CD4-positive, alpha-beta T cell treated with Interleukin-17A for 1 hour (primary cell): Measurements from ENCODE around the gene CD14.
A peak's percentile ranks its signal among the peaks of the same experiment; 100 is the strongest.
"Not testable (repeated sequence)": the region's sequence is repeated elsewhere in the genome, so short reads cannot be mapped to it uniquely, and the experiment has no call there.

ENCODE experiments used
- DNase-seq: peaks from one replicate; pipeline ENCODE4 v3.0.0-alpha.2; 2020

CD14 gene

DNA sequence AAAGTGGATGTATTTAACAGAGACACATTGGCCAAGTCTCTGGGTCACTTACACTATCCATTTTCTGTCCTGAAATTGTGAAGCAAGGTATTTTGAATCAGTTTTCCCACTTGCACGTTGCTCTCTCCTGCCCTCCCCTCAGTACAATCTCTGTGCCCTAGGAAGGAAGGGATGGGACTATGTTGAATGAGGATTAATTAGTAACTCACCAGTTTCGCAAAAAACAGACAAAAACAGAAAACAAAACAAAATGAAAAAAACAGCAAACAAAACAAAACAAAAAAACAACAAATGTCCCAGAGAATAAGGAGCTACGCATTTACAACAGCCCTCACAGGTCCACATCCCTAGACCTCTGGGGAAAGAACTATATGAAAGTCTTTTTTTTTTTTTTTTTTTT is 1.1 kb upstream of the CD14 start:
- no peak for DNase-seq

DNA sequence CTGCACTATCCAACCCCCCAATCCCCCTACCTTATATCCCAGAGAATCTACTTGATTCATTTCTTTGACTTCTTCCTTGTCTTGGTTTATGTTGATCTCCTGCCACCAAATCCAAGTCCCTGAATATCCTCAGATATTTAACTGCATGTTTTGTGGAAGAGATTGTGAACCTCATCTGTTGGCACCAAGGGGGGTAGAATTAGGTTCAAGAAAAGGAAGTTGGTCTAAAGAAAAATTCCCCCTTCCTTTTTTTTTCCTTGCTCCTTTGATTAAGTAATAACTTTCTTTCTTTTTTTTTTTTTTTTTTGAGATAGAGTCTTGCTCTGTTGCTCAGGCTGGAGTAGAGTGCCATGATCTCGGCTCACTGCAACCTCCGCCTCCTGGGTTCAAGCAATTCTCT is 526 bp upstream of the CD14 start:
- no peak for DNase-seq

DNA sequence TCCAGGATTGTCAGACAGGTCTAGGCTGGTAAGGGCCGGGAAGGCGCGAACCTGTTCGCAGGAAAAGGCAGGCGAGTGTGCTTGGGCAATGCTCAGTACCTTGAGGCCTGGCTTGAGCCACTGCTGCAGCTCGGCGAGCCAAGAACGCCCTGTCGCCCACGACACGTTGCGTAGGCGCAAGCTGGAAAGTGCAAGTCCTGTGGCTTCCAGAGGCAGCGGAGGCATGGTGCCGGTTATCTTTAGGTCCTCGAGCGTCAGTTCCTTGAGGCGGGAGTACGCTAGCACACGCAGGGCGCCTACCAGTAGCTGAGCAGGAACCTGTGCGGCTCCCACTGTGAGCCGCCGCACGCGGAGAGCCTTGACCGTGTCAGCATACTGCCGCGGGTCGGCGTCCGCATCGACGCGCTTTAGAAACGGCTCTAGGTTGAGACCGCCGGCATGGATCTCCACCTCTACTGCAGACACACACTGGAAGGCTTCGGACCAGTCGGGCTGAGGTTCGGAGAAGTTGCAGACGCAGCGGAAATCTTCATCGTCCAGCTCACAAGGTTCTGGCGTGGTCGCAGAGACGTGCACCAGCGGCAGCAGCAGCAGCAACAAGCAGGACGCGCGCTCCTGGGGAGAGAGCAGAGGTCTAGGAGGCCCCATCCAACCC is 482 bp downstream of the CD14 start:
- peak; percentile 58 for DNase-seq

DNA sequence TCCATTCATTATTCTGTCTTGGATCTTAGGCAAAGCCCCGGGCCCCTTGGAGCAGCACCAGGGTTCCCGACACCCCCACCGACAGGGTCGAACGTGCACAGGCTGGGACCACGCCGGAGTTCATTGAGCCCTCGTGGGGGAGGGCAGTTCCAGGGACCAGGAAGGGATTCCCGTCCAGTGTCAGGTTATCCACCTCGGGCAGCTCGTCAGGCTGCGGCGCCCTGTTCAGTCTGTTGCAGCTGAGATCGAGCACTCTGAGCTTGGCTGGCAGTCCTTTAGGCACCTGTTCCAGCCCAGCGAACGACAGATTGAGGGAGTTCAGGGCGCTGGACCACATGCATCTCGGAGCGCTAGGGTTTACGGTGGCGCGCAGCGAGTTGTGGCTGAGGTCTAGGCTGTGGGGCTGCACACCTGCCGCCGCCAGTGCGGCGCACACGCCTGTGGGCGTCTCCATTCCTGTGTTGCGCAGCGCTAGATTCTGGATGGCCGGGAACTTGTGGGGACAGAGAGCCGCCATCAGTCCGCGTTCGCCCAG is 1.1 kb downstream of the CD14 start:
- DNase-seq: peak; percentile 31

DNA sequence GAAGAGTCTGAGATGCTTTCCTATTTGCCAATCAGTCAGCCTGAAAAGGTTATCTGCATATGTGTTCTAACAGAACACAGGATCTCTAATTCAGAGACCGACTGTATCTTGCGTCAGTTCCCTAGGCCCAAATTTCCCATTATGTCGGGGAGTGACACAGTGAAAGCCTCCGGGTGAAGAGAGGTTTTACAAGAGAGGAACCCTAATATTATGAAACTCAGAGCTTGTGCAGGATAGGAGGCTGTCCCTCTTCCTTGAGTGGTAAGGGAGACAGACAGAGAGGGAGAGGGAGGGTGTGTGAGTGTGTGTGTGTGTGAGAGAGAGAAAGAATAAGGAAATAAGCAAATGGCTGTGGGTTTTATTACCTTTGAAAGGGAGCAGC is 1.9 kb downstream of the CD14 start:
- DNase-seq: no peak

DNA sequence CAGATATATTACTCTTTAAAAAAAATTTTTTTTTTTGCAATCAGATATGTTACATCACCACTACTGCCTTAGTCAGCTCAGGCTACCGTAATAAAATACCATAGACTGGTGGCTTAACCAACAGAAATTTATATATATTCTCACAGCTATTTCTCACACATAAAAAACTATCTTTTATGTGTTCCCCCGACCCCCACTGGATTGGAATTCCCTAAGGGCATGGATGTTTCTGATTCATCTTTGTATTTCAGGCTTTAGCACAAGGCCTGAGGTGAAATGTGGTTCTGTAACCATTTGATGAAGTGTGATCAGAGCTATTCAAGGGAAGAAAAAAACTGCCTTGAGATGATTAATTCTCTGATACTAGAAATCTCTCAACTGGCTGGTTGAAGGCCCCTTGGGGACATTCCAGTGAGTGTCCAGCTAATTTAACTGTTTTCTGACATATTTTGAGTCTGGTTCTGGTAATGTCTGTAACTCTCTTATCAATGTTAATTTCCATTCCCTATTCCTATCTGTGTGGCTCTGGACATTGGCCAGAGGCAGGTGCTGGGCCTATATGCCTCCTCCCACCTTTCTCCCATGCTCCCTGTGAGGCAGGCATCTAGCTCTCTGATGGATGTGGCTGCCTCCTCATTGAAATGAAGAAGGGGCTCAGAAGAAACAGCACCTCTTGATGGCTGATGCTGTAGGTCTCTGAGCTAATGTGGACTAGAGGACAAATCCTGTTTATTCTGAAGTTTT is 2.5 kb downstream of the CD14 start:
- DNase-seq: no peak

DNA sequence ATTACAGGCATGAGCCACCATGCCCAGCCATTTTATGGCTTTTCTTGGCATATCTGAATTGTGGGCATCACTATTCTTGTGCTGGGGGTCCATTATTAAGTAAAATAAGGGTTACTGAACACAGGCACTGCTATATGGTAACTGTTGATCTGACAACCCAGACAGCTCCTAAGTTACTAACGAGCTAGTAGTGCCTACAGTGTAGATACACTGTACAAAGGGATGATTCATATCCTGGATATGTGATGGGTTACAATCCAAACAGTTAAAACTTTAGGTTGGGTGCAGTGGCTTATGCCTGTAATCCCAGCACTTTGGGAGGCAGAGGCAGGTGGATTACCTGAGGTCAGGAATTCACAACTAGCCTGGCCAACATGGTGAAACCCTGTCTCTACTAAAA is 4.3 kb downstream of the CD14 start:
- DNase-seq: no peak

DNA sequence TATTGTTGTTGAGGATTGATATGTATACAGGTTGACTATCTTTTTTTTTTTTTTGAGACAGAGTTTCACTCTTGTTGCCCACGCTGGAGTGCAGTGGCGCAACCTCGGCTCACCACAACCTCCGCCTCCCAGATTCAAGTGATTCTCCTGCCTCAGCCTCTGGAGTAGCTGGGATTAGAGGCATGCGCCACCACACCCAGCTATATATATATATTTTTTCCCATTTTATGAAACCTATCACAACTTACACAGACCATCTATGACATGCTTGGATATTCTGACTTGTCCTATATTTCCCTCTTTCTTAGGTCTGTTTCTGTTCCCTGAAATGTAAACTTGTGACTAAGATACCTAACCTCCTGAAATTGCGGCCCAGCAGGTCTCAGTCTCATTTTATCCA is 5.0 kb downstream of the CD14 start:
- DNase-seq: no peak

DNA sequence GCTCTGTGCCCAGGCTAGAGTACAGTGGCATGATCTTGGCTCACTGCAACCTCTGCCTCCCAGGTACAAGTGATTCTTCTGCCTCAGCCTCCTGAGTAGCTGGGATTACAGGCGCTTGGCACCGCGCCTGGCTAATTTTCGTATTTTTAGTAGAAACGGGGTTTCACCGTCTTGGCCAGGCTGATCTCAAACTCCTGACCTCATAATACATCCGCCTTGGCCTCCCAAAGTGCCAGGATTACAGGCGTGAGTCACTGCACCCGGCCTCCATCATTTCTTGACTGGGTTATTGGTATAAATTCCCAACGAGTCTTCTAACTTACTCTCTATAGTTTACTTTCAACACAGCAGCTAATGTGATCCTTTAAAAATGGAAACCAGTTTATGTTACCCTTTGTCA is 8.1 kb downstream of the CD14 start:
- DNase-seq: not testable (repeated sequence)

DNA sequence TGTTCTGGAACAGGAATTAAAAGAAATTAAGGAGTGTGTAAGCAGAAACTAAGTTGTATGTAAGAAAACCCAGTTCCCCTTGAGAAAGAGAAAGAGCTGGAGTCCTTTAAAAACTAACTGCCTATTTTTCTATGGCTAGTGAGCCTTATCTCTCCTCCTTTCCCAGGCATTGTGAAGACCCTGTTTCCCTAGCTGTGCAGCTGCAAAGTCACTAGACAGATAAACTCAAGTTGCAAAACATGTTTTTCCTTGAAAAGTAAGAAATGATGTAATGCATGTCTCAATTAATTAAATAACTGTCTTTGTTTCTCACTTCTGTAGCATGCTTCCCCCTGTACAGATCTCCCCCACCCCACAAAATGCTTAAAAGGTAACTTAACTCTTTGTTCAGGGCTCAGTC is 9.9 kb downstream of the CD14 start:
- DNase-seq: not testable (repeated sequence)

DNA sequence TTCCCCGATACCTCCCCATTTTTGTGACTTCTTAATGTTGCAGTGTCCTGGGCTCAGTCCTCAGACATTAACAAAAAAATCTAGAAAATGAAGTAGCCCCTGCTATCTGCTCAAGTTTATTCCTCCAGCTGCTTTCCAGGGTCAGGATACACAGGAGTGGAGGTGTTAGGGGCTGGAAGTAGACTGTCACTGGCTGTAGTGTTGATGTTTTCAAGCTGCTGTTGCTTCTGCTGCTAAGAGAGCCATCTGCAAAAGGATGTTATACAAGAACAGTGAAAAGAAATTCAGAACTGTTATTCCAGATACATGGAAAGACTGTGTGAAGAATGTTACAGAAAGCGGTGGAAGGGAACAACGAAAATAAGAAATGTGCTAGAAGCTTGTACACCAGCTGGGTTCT is 10.7 kb downstream of the CD14 start:
- DNase-seq: no peak

DNA sequence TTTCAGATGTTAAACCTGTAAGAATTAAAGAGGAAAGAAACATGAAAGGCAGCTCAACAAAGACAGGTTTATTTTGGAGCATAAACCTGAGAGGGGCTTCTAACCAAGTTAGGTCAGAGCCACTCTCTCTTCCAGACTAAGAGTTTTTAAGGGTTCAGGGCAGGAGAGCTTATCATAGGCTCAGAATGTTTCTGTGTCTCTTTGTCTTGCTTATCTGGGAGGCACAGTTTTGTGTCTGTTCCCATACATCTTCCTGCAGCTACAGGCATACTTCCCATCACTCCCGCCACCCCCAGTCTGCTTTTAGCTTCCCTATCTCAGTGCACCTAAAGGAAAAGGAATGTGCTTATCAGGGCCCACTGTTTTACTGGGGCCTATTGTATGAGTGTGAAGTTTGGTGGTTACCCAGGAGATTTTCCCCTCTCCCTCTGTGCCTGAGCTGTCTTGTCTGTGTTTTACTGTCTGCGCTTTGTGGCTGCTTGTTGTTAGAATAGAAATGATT is 21.9 kb downstream of the CD14 start:
- DNase-seq: no peak

DNA sequence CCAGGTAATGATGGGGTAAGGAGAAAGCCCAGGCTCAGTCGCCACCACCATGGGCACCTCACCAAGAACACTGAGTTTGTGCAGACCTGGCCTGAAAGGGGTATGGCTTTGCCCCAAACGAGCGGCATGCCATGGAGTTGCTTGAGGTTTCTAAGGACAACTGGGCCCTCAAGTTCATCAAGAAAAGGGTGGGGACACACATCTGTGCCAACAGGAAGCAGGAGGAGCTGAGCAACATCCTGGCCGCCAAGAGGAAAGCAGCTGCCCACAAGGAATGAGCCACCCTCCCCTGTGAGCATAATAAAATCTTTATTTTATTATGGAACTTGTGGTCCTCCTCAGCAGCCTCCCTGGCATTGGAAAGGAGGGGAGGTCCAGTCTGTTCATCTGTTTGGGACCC is 23.8 kb downstream of the CD14 start:
- no peak for DNase-seq

DNA sequence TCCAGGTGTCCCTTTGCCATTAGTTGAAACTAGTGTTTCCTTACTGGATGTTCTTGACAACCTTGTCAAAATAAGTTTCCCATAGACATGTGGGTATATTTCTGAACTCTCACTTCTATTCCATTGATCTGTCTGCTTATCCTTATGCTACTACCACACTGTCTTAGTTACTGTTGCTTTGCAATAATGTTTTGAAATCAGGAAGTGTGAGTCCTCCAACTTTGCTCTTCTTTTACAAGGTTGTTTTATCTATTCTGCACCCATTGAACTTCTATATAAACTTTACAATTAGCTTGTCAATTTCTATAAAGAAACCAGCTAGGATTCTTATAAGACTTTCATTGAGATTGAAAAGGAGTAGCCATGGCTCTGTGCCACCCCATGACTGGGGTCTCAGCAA is 24.3 kb downstream of the CD14 start:
- no peak for DNase-seq

DNA sequence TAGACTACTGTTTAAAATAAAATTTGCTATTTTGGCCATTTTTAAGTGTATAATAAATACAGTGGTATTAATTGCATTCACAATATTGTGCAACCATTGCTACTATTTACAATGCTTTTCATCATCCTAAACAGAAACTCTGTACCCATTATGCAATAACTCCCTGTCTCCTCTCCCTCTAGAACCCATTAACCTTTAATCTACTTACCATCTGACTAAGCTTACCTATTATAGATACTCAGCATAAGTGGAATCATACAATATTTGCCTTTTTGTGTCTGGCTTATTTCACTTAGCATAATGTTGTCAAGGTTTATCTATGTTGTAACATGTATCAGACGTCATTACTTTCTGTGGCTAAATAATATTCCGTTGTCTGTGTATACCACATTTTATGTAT is 25.9 kb downstream of the CD14 start:
- DNase-seq: no peak

DNA sequence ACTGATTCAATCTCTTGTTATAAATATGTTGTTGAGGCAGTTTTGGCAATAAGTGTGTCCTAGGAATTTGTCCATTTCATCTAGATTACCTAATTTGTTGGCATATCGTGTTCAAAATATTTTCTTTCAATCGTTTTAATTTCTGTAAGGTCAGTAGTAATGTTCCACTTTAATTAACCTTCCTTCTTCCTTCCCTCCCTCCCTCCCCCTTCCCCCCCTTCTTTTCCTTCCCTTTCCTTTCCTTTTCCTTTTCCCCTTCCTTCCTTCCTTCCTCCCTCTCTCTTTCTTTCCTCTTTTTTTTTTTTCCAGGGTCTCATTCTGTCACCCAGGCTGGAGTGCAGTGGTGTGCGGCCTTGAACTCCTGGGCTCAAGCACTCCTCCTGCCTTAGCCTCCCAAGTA is 27.1 kb downstream of the CD14 start:
- DNase-seq: no peak

DNA sequence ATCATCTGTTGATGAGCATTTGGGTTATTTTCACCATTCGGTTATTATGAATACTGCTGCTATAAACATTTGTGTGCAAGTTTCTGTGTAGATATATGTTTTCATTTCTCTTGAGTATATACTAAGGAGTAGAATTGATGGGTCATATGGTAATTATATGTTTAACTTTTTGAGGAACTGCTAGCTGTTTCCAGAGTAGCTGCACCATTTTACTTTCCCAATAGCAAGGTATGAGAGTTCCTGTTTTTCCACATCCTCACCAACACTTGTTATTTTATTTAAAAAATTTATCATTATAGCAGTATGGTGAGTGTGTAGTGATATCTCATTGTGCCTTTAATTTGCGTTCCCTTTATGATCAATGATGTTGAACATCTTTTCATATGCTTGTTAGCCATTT is 29.2 kb downstream of the CD14 start:
- DNase-seq: no peak

DNA sequence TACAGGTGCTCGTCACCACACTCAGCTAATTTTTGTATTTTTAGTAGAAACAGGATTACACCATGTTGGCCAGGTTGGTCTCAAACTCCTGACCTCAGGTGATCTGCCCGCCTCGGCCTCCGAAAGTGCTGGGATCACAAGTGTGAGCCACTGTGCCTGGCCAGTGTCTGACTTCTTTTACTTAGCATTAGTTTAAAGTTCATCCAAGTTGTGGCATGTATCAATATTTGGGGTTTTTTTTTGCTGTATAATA is 29.6 kb downstream of the CD14 start:
- not testable (repeated sequence) for DNase-seq

DNA sequence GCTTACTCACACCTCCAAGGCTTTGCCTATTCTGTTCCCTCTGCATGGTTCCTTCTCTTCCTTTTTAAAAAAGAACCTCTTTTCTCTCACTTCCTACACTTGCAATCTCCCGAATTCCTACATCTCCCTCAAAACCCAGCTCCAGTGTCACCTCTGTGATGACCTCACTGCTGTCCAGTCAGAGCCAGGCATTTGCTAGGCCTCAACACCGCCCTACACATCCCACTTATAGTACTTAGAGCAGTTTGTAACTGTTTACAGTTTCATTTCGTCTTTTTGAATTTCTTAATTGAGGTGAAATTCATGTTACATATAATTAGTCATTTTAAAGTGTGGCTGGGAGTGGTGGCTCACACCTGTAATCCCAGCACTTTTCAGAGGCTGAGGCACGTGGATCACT is 30.8 kb downstream of the CD14 start:
- DNase-seq: no peak

DNA sequence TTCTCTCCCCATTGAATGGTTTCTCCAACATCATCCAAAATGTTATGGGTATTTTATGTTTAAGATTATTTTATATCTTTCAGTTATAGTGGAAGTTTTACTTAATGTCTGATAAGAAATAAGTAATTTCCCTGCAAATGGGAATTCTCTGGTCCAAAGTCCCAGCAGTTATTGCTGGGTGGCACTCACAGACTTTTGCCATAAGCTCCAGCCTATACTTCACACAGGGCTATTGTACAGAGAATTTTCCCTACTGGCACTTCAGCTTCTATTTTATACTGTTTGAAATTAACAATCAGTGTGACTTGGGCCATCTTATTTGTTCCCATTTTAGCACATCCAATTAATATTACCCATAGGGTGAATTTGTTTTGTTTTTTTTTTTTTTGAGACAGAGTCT is 32.9 kb downstream of the CD14 start:
- DNase-seq: no peak

DNA sequence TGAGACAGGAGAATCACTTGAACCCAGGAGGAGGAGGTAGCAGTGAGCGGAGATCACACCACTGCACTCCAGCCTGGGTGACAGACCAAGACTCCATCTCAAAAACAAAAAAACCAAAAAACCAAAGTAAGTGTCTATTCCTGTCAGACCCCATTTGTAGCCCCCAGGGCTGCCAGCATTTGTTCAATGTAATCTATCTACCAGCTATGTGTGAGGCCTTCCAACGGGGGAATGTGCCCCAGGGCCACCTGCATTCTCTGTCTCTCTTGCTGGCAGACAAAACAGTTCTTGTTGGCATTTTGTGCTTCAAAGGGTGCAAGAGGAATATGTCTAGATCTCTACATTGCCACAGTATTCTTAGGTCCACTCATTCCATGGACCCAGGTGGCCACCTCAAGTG is 34.1 kb downstream of the CD14 start:
- DNase-seq: no peak

DNA sequence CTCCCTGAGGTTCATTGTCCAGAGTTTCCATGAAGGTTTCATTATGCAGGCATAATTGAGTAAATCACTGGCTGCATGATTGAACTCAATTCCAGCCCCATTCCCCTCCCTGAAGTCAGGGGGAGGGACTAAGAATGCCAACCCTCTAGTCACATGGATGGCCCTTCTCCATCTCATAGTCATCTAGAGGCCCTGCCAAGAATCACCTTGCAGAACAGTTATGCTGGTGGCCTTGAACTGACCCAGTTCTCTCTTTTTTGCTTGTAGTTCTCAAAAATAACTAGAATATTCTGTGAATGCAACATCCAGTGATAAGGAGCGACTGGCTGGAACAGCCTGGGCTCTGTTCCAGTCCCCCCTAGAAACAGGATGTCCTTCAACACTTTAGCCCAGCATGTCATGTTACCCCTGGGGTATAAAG is 36.6 kb downstream of the CD14 start:
- DNase-seq: no peak

DNA sequence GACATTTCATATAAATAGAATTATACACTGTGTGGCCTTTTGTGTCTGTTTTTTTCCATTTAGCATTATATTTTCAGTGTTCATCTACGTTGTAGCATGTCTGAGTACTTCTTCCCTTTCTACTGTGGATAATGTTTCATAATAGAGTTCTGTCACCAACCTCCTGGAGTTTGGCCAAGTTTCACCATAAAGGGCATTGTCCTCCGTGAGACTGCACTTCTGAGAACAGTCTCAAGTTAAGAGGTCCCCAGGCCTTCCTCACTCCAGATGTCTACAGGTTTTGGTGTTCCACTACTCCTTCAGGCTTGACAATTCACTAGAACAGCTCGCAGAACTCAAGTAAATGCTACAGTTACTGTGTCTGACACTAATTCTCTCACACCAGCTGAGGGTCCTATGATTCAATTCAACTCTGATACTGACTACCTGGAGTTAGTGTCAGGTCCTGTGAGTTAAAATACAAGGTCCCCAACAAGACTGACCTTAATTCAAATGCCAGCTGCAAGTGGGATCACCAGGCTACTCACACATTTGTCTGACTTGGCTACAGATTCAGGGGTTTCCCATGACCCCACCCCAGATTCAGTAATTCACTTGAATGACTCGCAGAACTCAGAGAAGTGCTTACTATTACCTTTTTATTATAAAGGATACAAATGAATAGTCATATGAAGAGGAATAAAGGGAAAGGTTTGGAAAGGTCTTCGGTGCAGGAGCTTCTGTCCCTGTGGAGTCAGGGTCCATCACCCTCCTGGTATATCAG is 37.3 kb downstream of the CD14 start:
- DNase-seq: peak; percentile 19

DNA sequence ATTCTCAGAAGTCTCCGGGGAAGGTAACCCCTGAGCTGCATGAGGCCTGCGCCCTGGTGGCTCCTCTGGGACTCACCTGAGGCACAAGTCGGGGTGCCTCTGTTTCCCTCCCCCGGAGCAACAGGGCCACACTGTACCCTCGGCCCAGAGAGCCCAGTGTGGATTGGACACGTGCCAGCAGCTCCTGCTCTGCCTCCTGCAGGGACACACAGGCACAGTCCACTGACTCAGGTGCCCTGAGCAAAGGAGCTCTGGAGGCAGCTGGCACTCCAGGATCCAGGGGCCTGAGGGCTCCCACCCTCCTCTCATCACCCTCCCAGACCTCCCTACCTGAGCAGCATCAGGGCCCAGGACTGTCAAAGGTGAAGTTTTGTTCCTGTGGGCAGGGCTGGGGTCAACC is 38.8 kb downstream of the CD14 start:
- DNase-seq: no peak
